ENCODE results near the gene CDC42BPB.

GRCh38 chr14:103072595-103073366 is 15.4 kb upstream of the CDC42BPB start:
- TF ChIP-seq CTCF (conservative IDR thresholded peaks at IDR 0.05 in 1 of 2, IDR thresholded peaks at IDR 0.05 in 1 of 2; ENCODE audit: extremely low read depth in 1 of 2, insufficient read depth in 1 of 2, low read depth in 1 of 2, low read length in 2 of 2), result no peak
- no peak for TF ChIP-seq EZH2 (IDR thresholded peaks at IDR 0.05; ENCODE audit: borderline replicate concordance, low read length)

All from mammary epithelial cell (primary cell).